ENCODE data around the gene TMEM184C. TPM values are rescaled to one million over a fixed set of nuclear protein-coding genes. Genes with fewer than 3 reads are reported as not detected.
A peak's percentile ranks its signal among the peaks of the same experiment; 100 is the strongest.

Gene TMEM184C
- 10 to 100 TPM; 15.6 to 30.9 (median 20.7) TPM for total RNA-seq

GRCh38 chr4:147617173-147617840, at the start of gene TMEM184C:
Gene TMEM184C, plus strand, starts transcription at chr4:147617397. Its CDS starts 560 bp downstream, at chr4:147617957.
- H3K36me3 ChIP-seq = peaks cover 0 to 2% of the 10 kb centered on the region in 2 donors
- TF ChIP-seq CTCF (IDR thresholded peaks at IDR 0.05 in 4 of 5, conservative IDR thresholded peaks at IDR 0.05 in 1 of 5) = peak in 4 of 5 experiments; percentile 9 to 43 (median 26)
- peak; percentile 67 to 71 for TF ChIP-seq POLR2A (IDR thresholded peaks at IDR 0.05)
- ATAC-seq (peak; percentile 99), DNase-seq (peak; percentile 96 to 98)
- intact Hi-C loops (cut with DNase I; ENCODE audit: low total_unique reads) (loop anchor here (1.0 to 10.0 kb wide), 2 partner anchors 66 to 597 kb away; no protein-coding TSS in a partner anchor), in situ Hi-C loops (cut with MboI; ENCODE audit: low sequenced_read_pairs in 4 of 4) (no loop called here)
- H3K27ac ChIP-seq = peak within 1 kb of the TSS; percentile 82 to 92 (median 84)
- H3K4me1 ChIP-seq = peaks cover 31% of the 10 kb centered on the region in 2 donors
- H3K27me3 ChIP-seq = no peaks in the 10 kb centered on the region
- no peaks in the 10 kb centered on the region for H3K9me3 ChIP-seq
- peak within 1 kb of the TSS; percentile 72 to 87 (median 82) for H3K4me3 ChIP-seq

- no peak overlapping the region for H3K27ac ChIP-seq
Measured at GRCh38 chr4:147570616-147571015, 46.6 kb upstream of the TMEM184C start.

GRCh38 chr4:147571036-147571770, 46.0 kb upstream of the TMEM184C start:
- DNase-seq (no peak), ATAC-seq (no peak)
- H3K9me3 ChIP-seq = no peaks in the 10 kb centered on the region
- intact Hi-C loops (cut with DNase I; ENCODE audit: low total_unique reads) = no loop called here
- no peak overlapping the region for H3K4me3 ChIP-seq
- H3K27me3 ChIP-seq = no peaks in the 10 kb centered on the region
- in situ Hi-C loops (cut with MboI; ENCODE audit: low sequenced_read_pairs in 4 of 4) = no loop called here
- no peak overlapping the region for H3K27ac ChIP-seq
- no peaks in the 10 kb centered on the region for H3K4me1 ChIP-seq
- no peaks in the 10 kb centered on the region for H3K36me3 ChIP-seq
- TF ChIP-seq POLR2A (IDR thresholded peaks at IDR 0.05) (no peak), CTCF (IDR thresholded peaks at IDR 0.05 in 4 of 5, conservative IDR thresholded peaks at IDR 0.05 in 1 of 5) (no peak)

More at GRCh38 chr4:147570616-147571015, 46.6 kb upstream of the TMEM184C start:
- no peak for DNase-seq
- no peaks in the 10 kb centered on the region for H3K27me3 ChIP-seq
- no peak overlapping the region for H3K4me3 ChIP-seq
- H3K4me1 ChIP-seq = no peaks in the 10 kb centered on the region
- TF ChIP-seq CTCF (IDR thresholded peaks at IDR 0.05 in 4 of 5, conservative IDR thresholded peaks at IDR 0.05 in 1 of 5) (no peak), POLR2A (IDR thresholded peaks at IDR 0.05) (no peak)
- intact Hi-C loops (cut with DNase I; ENCODE audit: low total_unique reads) (no loop called here), in situ Hi-C loops (cut with MboI; ENCODE audit: low sequenced_read_pairs in 4 of 4) (no loop called here)
- no peaks in the 10 kb centered on the region for H3K9me3 ChIP-seq
- no peaks in the 10 kb centered on the region for H3K36me3 ChIP-seq
- no peak for ATAC-seq

GRCh38 chr4:147576084-147576483, 41.1 kb upstream of the TMEM184C start:
- DNase-seq (no peak), ATAC-seq (no peak)
- Histone ChIP-seq H3K27me3 (no peaks in the 10 kb centered on the region), H3K4me1 (no peaks in the 10 kb centered on the region), H3K36me3 (no peaks in the 10 kb centered on the region), H3K4me3 (no peak overlapping the region), H3K9me3 (no peaks in the 10 kb centered on the region), H3K27ac (no peak overlapping the region)
- no peak for TF ChIP-seq CTCF (IDR thresholded peaks at IDR 0.05 in 4 of 5, conservative IDR thresholded peaks at IDR 0.05 in 1 of 5)
- TF ChIP-seq POLR2A (IDR thresholded peaks at IDR 0.05) = no peak
- in situ Hi-C loops (cut with MboI; ENCODE audit: low sequenced_read_pairs in 4 of 4) (loop anchor here in 3 of 4 donors (25.0 kb wide), 3 partner anchors 414 to 564 kb away; no protein-coding TSS in a partner anchor), intact Hi-C loops (cut with DNase I; ENCODE audit: low total_unique reads) (no loop called here)

Measured in gastrocnemius medialis (tissue), 4 donors.